Esophagus muscularis mucosa (tissue), 4 donors: Measurements from ENCODE around the gene IRF4. TPM values are rescaled to one million over a fixed set of nuclear protein-coding genes. Genes with fewer than 3 reads are reported as not detected.

Experiments
- DNase-seq: peaks from one replicate; pipeline ENCODE4 v3.0.0-alpha.2; 2017; ENCODE audit errors: extremely low spot score
- H3K27ac ChIP-seq, 4 donors: fragments of 200-600 bp; sonication (generic); replicated peaks in 1 of 4; 1 replicate in 3 of 4; 2 replicates in 1 of 4; pipeline ENCODE4 v1.5.1; 2016 to 2019; ENCODE audit warnings: mild to moderate bottlenecking in 1 of 4
- H3K27me3 ChIP-seq, 4 donors: fragments of 200-600 bp; sonication (generic); one replicate each; pipeline versions ENCODE4 v1.5.1 to v1.6.0; 2016 to 2019
- H3K36me3 ChIP-seq, 4 donors: fragments of 200-600 bp; sonication (generic); one replicate each; pipeline ENCODE4 v1.5.1; 2016 to 2019
- H3K4me1 ChIP-seq, 4 donors: fragments of 200-600 bp; sonication (generic); one replicate each; pipeline ENCODE4 v1.5.1; 2016 to 2019
- H3K4me3 ChIP-seq, 4 donors: fragments of 200-600 bp; sonication (generic); 1 replicate in 2 of 4; 2 replicates in 2 of 4; pipeline ENCODE4 v1.5.1; 2016 to 2019; ENCODE audit warnings: mild to moderate bottlenecking in 4 of 4, moderate library complexity in 1 of 4
- H3K9me3 ChIP-seq, 4 donors: fragments of 200-600 bp; sonication (generic); 1 replicate in 3 of 4; 2 replicates in 1 of 4; pipeline ENCODE4 v1.5.1; 2016 to 2019
- EP300 ChIP-seq: sonication (generic); formaldehyde crosslinking; IDR thresholded peaks from one replicate; pipeline ENCODE4 v1.6.1; 2017; ENCODE audit warnings: antibody characterized with exemption
- POLR2A ChIP-seq: fragments of 450-650 bp; IDR thresholded peaks from one replicate; pipeline ENCODE4 v1.6.1; 2017; ENCODE audit warnings: antibody characterized with exemption, moderate library complexity, mild to moderate bottlenecking, low read depth
- POLR2AphosphoS5 ChIP-seq, 2 donors: sonication (generic); formaldehyde crosslinking; IDR thresholded peaks; one replicate each; pipeline ENCODE4 v1.6.1; 2017; ENCODE audit warnings: antibody characterized with exemption in 2 of 2
- whole genome bisulfite sequencing: methylation state at CpG from one replicate; pipeline ENCODE4 v1.1.5; 2018; 5-methylcytosine and 5-hydroxymethylcytosine counted together
- intact Hi-C: fragments of 100-400 bp; cut with DNase I; formaldehyde crosslinking; loops from one replicate; pipeline ENCODE4 v1.15.1; 2023
- total RNA-seq, 4 donors: library from RNA; depleted of rRNA; stranded (reverse); fragments of >200 nt; gene quantifications; one replicate each; pipeline versions ENCODE4 v1.1.0 to v1.2.1, GENCODE V29; 2016
- TF ChIP-seq, protein P1 (sequence below), 3 experiments: fragments of 200-600 bp in 2 of 3; fragments of 450-650 bp in 1 of 3; sonication (generic) in 2 of 3; IDR thresholded peaks; one replicate each; pipeline ENCODE4 v1.5.1; 2017 to 2019; ENCODE audit warnings: antibody characterized with exemption in 3 of 3, mild to moderate bottlenecking in 2 of 3, moderate library complexity in 1 of 3

IRF4 gene
- total RNA-seq, 4 donors from 2014 or later = 0.29 to 9.5 (median 3.3) TPM

- Histone ChIP-seq H3K4me3 (no peak overlapping the region), H3K27me3 (peaks cover 0 to 76% (median 34%) of the 10 kb centered on the region in 4 donors), H3K27ac (no peak overlapping the region), H3K36me3 (no peaks in the 10 kb centered on the region), H3K9me3 (no peaks in the 10 kb centered on the region), H3K4me1 (peaks cover 18 to 29% (median 28%) of the 10 kb centered on the region in 4 donors)
- 89% methylated on average over 6 of the region's 6 CpGs for WGBS
- intact Hi-C loops = no loop called here
- DNase-seq = no peak
- TF ChIP-seq, protein P1, sequence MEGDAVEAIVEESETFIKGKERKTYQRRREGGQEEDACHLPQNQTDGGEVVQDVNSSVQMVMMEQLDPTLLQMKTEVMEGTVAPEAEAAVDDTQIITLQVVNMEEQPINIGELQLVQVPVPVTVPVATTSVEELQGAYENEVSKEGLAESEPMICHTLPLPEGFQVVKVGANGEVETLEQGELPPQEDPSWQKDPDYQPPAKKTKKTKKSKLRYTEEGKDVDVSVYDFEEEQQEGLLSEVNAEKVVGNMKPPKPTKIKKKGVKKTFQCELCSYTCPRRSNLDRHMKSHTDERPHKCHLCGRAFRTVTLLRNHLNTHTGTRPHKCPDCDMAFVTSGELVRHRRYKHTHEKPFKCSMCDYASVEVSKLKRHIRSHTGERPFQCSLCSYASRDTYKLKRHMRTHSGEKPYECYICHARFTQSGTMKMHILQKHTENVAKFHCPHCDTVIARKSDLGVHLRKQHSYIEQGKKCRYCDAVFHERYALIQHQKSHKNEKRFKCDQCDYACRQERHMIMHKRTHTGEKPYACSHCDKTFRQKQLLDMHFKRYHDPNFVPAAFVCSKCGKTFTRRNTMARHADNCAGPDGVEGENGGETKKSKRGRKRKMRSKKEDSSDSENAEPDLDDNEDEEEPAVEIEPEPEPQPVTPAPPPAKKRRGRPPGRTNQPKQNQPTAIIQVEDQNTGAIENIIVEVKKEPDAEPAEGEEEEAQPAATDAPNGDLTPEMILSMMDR (IDR thresholded peaks at IDR 0.05) = no peak
- TF ChIP-seq POLR2AphosphoS5 (IDR thresholded peaks at IDR 0.05) = no peak
Observed at GRCh38 chr6:396126-396520, 4.6 kb downstream of the IRF4 start.

GRCh38 chr6:397056-397455, 5.5 kb downstream of the IRF4 start:
- H3K4me1 ChIP-seq = peaks cover 12 to 19% (median 19%) of the 10 kb centered on the region in 4 donors
- H3K4me3 ChIP-seq = no peak overlapping the region
- TF ChIP-seq, protein P1 (IDR thresholded peaks at IDR 0.05) = no peak
- TF ChIP-seq POLR2A = no peak
- no peak for TF ChIP-seq EP300
- TF ChIP-seq POLR2AphosphoS5 (IDR thresholded peaks at IDR 0.05) = no peak
- 91% methylated on average over 13 of the region's 13 CpGs for WGBS
- intact Hi-C loops = no loop called here
- peaks cover 0 to 74% (median 25%) of the 10 kb centered on the region in 4 donors for H3K27me3 ChIP-seq
- DNase-seq = no peak
- no peak overlapping the region for H3K27ac ChIP-seq
- no peaks in the 10 kb centered on the region for H3K9me3 ChIP-seq
- no peaks in the 10 kb centered on the region for H3K36me3 ChIP-seq

DNA sequence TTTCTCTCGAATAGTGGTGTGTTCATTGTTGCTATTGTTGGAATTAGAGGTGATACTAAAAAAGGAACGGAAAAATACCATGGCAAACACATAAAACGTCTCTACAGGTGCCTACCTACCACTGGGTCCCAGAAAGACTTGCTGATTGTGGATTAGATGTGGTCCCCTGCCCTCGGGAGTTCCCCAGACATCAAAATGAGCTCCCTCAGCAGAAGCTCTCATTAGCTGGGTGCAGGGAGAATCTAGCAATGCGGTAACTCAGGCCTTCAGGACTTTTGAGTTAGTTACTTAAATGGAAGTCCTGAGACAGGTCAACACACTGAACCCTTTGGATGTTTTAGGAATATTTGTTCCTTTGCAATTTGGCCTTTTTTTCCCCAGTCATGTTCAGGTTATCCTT, 6.1 kb downstream of the IRF4 start:
- H3K4me1 ChIP-seq = peaks cover 6 to 14% (median 13%) of the 10 kb centered on the region in 4 donors
- no peaks in the 10 kb centered on the region for H3K36me3 ChIP-seq
- no peak for TF ChIP-seq POLR2A
- TF ChIP-seq POLR2AphosphoS5 (IDR thresholded peaks at IDR 0.05) = no peak
- TF ChIP-seq, protein P1 (IDR thresholded peaks at IDR 0.05) = no peak
- no peak for TF ChIP-seq EP300
- 87% methylated on average over 5 of the region's 5 CpGs for WGBS
- no peak overlapping the region for H3K4me3 ChIP-seq
- H3K27ac ChIP-seq = no peak overlapping the region
- DNase-seq = no peak
- H3K27me3 ChIP-seq = peaks cover 0 to 74% (median 20%) of the 10 kb centered on the region in 4 donors
- no peaks in the 10 kb centered on the region for H3K9me3 ChIP-seq
- intact Hi-C loops = no loop called here

DNA sequence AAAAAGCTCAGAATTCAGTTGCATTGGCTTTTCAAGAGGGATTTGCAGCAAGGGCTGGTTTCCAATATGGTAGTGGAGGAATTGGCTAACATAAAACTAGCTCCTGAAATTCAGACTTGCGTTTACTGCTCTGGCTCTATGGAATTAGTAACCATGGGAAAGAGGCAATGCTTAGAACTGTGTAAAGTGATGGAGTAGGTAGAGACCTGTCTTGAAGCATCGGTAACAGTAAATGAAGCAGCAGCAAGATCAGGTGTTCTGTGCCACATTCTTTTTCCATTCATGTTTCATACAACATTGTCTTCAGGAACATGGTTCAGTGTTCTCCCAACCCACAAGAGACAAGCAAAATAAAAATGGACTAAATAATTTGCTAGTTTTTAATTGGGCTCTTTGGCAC, 6.5 kb downstream of the IRF4 start:
- WGBS = 76% methylated on average over 2 of the region's 2 CpGs

More for the DNA sequence above, 6.5 kb downstream of the IRF4 start:
- intact Hi-C loops = no loop called here
- H3K27me3 ChIP-seq = peaks cover 0 to 74% (median 15%) of the 10 kb centered on the region in 4 donors
- DNase-seq = no peak
- no peak overlapping the region for H3K27ac ChIP-seq
- H3K4me1 ChIP-seq = peaks cover 2 to 9% (median 9%) of the 10 kb centered on the region in 4 donors
- H3K4me3 ChIP-seq = no peak overlapping the region
- no peaks in the 10 kb centered on the region for H3K9me3 ChIP-seq
- TF ChIP-seq, protein P1 (IDR thresholded peaks at IDR 0.05) = no peak
- TF ChIP-seq POLR2AphosphoS5 (IDR thresholded peaks at IDR 0.05) (no peak), EP300 (no peak), POLR2A (no peak)
- no peaks in the 10 kb centered on the region for H3K36me3 ChIP-seq
